RWPE1 (cell line): Measurements from ENCODE around the gene GRIN3A.
"Not testable (repeated sequence)": the region's sequence is repeated elsewhere in the genome, so short reads cannot be mapped to it uniquely, and the experiment has no call there.

ENCODE experiments used
- CTCF ChIA-PET: fragments of 350-600 bp; sonication (Branson Sonifier 250); formaldehyde crosslinking; extraction: SDS; loops from one replicate; lab custom pipeline; 2021; lab: Yijun Ruan, JAX
- POLR2A ChIA-PET: fragments of 400-600 bp; formaldehyde crosslinking; extraction: SDS; loops from one replicate; lab custom pipeline; 2020; ENCODE audit warnings: antibody characterized with exemption; ENCODE audit not compliant: low non-redundant PET; lab: Yijun Ruan, JAX
- DNase-seq: peaks from one replicate; pipeline ENCODE4 v3.0.0; 2012; ENCODE audit warnings: low spot score
- H3K27ac ChIP-seq: fragments of 450-650 bp; 2 replicates; pipeline ENCODE4 v1.5.1; 2017
- TF ChIP-seq, protein P1 (sequence below): fragments of 450-650 bp; conservative IDR thresholded peaks from 2 replicates; pipeline ENCODE4 v1.5.1; 2017; ENCODE audit warnings: low read depth, mild to moderate bottlenecking

The GRIN3A gene

DNA sequence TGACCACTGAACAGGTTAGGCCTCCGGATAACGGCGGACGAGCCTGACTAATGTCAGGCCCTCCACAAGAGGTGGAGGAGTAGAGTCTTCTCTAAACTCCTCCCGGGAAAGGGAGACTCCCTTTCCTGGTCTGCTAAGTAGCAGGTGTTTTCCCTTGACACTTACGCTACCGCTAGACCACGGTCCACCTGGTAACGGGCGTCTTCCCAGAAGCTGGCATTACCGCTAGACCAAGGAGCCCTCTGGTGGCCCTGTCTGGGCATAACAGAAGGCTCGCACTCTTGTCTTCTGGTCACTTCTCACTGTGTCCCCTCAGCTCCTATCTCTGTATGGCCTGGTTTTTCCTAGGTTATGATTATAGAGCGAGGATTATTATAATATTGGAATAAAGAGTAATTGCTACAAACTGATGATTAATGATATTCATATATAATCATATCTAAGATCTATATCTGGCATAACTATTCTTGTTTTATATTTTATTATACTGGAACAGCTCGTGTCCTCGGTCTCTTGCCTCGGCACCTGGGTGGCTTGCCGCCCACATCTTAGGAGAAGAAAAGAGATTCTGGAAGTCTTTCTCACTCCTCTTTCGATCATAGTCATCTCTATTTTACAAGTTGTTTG lies 188.9 kb downstream of the GRIN3A start:
- CTCF ChIA-PET, result interaction anchor here (0.7 to 0.8 kb wide), 3 partner anchors 91 to 588 kb away, joined by 3 to 5 read pairs (median 3); no protein-coding TSS in a partner anchor
- DNase-seq, H3K27ac ChIP-seq, POLR2A ChIA-PET: not testable (repeated sequence)
- TF ChIP-seq, protein P1, sequence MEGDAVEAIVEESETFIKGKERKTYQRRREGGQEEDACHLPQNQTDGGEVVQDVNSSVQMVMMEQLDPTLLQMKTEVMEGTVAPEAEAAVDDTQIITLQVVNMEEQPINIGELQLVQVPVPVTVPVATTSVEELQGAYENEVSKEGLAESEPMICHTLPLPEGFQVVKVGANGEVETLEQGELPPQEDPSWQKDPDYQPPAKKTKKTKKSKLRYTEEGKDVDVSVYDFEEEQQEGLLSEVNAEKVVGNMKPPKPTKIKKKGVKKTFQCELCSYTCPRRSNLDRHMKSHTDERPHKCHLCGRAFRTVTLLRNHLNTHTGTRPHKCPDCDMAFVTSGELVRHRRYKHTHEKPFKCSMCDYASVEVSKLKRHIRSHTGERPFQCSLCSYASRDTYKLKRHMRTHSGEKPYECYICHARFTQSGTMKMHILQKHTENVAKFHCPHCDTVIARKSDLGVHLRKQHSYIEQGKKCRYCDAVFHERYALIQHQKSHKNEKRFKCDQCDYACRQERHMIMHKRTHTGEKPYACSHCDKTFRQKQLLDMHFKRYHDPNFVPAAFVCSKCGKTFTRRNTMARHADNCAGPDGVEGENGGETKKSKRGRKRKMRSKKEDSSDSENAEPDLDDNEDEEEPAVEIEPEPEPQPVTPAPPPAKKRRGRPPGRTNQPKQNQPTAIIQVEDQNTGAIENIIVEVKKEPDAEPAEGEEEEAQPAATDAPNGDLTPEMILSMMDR, result peak; percentile 64

DNA sequence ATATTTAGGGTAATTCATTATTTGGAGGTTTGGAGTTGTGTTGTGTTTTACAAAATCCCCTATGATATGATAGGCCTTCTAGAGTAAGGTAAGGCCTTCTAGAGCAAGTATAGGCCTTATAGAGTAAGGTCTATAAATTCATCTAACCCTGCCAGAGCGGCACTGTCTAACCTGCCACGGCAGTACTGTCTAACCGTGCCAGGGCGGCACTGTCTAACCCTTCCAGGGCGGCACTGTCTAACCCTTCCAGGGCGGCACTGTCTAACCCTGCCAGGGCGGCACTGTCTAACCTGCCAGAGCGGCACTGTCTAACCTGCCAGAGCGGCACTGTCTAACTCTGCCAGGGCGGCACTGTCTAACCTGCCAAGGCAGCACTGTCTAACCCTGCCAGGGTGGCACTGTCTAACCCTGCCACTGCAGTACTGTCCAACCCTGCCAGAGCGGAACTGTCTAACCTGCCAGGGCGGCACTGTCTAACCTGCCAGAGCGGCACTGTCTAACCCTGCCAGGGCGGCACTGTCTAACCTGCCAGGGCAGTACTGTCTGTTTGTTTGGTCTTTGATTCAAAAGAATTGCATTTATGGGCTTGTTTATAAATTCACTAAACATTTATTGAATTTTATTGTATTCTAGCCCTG lies 195.2 kb downstream of the GRIN3A start:
- POLR2A ChIA-PET, result interaction anchor here (0.5 kb wide), 1 partner anchor 11 kb away, joined by 3 read pairs; no protein-coding TSS in a partner anchor
- CTCF ChIA-PET, result no interaction called here
- TF ChIP-seq, protein P1, result no peak
- H3K27ac ChIP-seq, result no peak overlapping the region
- no peak for DNase-seq

DNA sequence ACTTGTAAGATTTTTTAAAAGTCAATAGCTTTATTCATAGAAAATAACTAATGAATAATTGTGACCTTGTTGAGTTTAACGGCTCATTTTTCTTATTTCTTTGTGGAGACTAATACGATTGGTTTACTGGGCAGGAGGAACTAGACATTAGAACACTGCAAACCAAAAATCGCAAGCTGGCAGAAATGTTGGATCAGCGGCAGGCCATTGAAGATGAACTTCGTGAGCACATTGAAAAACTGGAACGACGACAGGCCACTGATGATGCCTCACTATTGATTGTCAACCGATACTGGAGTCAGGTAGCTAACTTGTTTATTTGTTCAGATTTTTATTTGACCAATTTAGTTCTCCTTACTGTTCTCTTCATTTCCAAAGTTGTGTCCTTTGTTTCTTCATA lies 198.4 kb downstream of the GRIN3A start:
- CTCF ChIA-PET, result interaction anchor here (0.7 to 1.8 kb wide), 3 partner anchors 11 to 81 kb away, joined by 3 to 8 read pairs (median 3); no protein-coding TSS in a partner anchor
- DNase-seq, result no peak
- POLR2A ChIA-PET, result no interaction called here
- TF ChIP-seq, protein P1, result no peak
- H3K27ac ChIP-seq, result no peak overlapping the region

DNA sequence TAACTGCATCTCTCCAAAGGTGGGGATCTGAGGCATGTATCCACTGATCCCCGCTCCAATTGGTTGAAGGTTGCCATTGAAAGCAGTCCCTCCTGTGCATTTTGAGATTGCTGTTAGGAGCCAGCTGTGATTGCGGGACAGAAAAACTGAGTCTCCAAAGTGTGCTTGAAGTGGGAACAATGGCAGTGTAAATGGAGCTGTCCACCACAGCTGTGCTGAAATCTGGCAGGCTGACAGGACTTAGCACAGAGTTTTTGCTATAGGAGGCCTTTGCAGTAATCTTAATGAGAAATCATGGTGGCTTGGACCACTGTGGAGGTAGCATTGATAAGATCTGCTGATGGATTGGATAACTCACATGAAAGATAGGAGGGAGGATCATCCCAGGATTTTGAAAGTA lies 201.5 kb downstream of the GRIN3A start:
- no peak overlapping the region for H3K27ac ChIP-seq
- DNase-seq, result peak; percentile 32
- POLR2A ChIA-PET, result no interaction called here
- CTCF ChIA-PET, result interaction anchor here (1.0 kb wide), 1 partner anchor 87 kb away, joined by 3 read pairs; no protein-coding TSS in a partner anchor
- TF ChIP-seq, protein P1, result no peak

DNA sequence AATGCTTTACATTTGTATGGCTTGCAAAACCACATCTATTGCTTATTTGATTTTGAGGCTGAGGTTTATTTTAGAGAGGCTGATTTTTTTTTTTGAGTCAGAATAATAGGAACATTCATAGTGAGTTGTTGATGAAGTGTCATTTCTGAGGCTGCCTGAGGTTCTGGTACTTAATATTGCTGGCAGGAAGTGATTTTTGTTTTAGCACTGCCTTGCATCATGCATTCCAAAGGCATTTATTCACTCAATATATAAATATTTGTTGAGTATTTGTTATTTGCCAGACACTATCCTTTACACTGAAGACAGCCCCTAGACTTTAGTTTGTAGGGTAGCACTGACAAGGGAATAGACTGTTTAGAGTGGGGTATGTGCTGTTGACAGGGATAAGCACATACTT lies 202.1 kb downstream of the GRIN3A start:
- H3K27ac ChIP-seq, result no peak overlapping the region
- CTCF ChIA-PET, result interaction anchor here (1.0 kb wide), 1 partner anchor 87 kb away, joined by 3 read pairs; no protein-coding TSS in a partner anchor
- POLR2A ChIA-PET, result no interaction called here
- TF ChIP-seq, protein P1, result no peak
- peak; percentile 36 for DNase-seq

DNA sequence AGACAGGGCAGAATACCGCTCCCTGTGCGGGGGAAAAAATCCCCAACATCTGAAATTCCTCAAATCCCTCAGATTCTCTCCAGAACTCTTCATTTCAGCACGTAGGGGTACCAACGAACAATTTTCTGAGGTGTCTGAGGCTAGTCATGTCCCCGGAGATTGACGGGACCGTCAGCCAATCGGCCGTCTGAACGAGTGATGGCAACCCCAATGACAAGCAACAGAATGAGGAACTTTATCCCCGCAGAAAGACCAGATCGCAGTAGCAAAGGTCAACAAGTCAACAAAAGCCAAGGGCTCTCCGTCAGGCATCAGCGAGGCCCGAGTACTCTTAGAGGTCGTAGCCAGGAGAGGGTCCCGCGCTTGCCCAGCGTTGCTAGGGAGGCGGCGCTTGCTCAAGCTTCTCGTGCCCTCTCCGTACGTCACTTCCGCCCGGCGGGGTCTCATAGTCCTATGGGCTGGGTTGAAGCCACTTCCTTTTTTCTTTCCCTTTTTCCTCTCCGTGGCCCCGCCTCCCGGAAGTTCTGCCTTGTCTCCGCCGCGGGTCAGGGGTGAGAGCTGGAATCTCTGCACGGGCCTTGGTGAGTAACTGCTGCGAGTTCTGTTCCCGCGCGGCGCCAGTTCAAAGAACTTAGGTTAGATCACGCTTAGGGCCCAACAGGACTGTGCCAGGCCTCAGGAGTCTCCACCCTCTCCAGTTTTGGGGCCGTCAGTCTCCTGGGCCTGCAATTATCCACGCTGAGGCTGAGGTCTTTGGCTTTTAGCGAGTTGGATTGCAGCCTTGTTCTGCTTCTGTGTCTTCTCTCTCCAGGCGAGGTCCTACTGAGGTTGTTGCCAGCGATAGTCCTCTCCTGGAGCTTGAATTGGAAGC lies 204.9 kb downstream of the GRIN3A start, which contains the start of gene RNF20:
Gene RNF20 (plus strand): TSS at position 520 of the 871 bp plus-strand sequence. CDS start 1,571 bp downstream, outside the sequence.
- ChIA-PET POLR2A (interaction anchor here (0.7 to 1.0 kb wide), 2 partner anchors 47 to 70 kb away, joined by 3 to 6 read pairs; a partner anchor contains a TSS), CTCF (interaction anchor here (0.6 to 2.7 kb wide), 4 partner anchors 47 to 84 kb away, joined by 3 to 36 read pairs (median 5); no protein-coding TSS in a partner anchor)
- H3K27ac ChIP-seq, result peak within 1 kb of the TSS; percentile 85
- DNase-seq, result peak; percentile 100
- TF ChIP-seq, protein P1, result no peak
